AG04450 (cell line): ENCODE data around the gene SENP6. TPM values are rescaled to one million over a fixed set of nuclear protein-coding genes. Genes with fewer than 3 reads are reported as not detected.
"Not testable (repeated sequence)": the region's sequence is repeated elsewhere in the genome, so short reads cannot be mapped to it uniquely, and the experiment has no call there.

Source experiments
- CTCF ChIA-PET: fragments of 300-600, 350-600 bp; formaldehyde crosslinking; extraction: SDS; loops from one replicate; lab custom pipeline; 2022; ENCODE audit warnings: antibody characterized with exemption, inconsistent platforms; lab: Charles Lee
- POLR2A ChIA-PET: fragments of 350-600 bp; formaldehyde crosslinking; extraction: SDS; loops from one replicate; lab custom pipeline; 2021; ENCODE audit warnings: antibody characterized with exemption, inconsistent platforms; lab: Yijun Ruan, JAX
- DNase-seq: peaks from one replicate; pipeline ENCODE4 v3.0.0-alpha.2; 2011; ENCODE audit warnings: low read depth, low spot score
- H3K27ac ChIP-seq: one replicate; pipeline ENCODE4 v1.5.1; 2012; ENCODE audit warnings: low read depth, low read length, control low read depth
- H3K27me3 ChIP-seq: one replicate; pipeline ENCODE4 v1.6.0; 2012; ENCODE audit warnings: low read length; ENCODE audit not compliant: control insufficient read depth, insufficient read depth
- H3K4me3 ChIP-seq: 2 replicates; pipeline ENCODE4 v1.5.1; 2011; ENCODE audit warnings: mild to moderate bottlenecking, low read depth, low read length, control low read depth
- H3K9me3 ChIP-seq: 2 replicates; pipeline ENCODE4 v1.5.1; 2012; ENCODE audit warnings: low read length; ENCODE audit not compliant: control insufficient read depth, insufficient read depth
- polyA plus RNA-seq: library from polyadenylated mRNA; depleted of rRNA; stranded (reverse); fragments of >200 nt; gene quantifications from 2 replicates; pipeline ENCODE4 v1.2.3, GENCODE V29; 2011
- TF ChIP-seq, protein P1 (sequence below): IDR thresholded peaks from 2 replicates; pipeline ENCODE4 v1.5.1; 2011; ENCODE audit warnings: low read depth, low read length, control low read depth, inconsistent platforms

Gene SENP6
- polyA plus RNA-seq, 1 experiment = 55.8 TPM

GRCh38 chr6:75676377-75676776 lies 74.7 kb downstream of the SENP6 start:
- ChIA-PET CTCF (no interaction called here), POLR2A (no interaction called here)
- Histone ChIP-seq H3K27me3 (no peaks in the 10 kb centered on the region), H3K4me3 (no peak overlapping the region), H3K27ac (no peak overlapping the region), H3K9me3 (peaks cover under 1% of the 10 kb centered on the region; the same call in 1 of the 2 replicates)
- TF ChIP-seq, protein P1, sequence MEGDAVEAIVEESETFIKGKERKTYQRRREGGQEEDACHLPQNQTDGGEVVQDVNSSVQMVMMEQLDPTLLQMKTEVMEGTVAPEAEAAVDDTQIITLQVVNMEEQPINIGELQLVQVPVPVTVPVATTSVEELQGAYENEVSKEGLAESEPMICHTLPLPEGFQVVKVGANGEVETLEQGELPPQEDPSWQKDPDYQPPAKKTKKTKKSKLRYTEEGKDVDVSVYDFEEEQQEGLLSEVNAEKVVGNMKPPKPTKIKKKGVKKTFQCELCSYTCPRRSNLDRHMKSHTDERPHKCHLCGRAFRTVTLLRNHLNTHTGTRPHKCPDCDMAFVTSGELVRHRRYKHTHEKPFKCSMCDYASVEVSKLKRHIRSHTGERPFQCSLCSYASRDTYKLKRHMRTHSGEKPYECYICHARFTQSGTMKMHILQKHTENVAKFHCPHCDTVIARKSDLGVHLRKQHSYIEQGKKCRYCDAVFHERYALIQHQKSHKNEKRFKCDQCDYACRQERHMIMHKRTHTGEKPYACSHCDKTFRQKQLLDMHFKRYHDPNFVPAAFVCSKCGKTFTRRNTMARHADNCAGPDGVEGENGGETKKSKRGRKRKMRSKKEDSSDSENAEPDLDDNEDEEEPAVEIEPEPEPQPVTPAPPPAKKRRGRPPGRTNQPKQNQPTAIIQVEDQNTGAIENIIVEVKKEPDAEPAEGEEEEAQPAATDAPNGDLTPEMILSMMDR = no peak
- DNase-seq = no peak

DNA sequence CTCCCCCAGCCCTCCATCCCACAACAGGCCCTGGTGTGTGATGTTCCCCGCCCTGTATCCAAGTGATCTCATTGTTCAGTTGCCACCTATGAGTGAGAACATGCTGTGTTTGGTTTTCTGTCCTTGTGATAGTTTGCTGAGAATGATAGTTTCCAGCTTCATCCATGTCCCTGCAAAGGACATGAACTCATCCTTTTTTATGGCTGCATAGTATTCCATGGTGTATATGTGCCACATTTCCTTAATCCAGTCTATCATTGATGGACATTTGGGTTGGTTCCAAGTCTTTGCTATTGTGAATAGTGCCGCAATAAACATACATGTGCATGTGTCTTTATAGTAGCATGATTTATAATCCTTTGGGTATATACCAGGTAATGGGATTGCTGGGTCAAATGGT lies 80.9 kb downstream of the SENP6 start:
- H3K27me3 ChIP-seq, POLR2A ChIA-PET, H3K27ac ChIP-seq, CTCF ChIA-PET, H3K9me3 ChIP-seq, H3K4me3 ChIP-seq, DNase-seq: not testable (repeated sequence)

- H3K27me3 ChIP-seq, POLR2A ChIA-PET, H3K4me3 ChIP-seq, DNase-seq, H3K27ac ChIP-seq, H3K9me3 ChIP-seq, CTCF ChIA-PET: not testable (repeated sequence)
Measured at GRCh38 chr6:75683005-75683404, 81.3 kb downstream of the SENP6 start.

GRCh38 chr6:75687535-75687934 lies 85.9 kb downstream of the SENP6 start:
- H3K4me3 ChIP-seq, H3K27ac ChIP-seq, CTCF ChIA-PET, POLR2A ChIA-PET, DNase-seq, H3K9me3 ChIP-seq, H3K27me3 ChIP-seq: not testable (repeated sequence)

DNA sequence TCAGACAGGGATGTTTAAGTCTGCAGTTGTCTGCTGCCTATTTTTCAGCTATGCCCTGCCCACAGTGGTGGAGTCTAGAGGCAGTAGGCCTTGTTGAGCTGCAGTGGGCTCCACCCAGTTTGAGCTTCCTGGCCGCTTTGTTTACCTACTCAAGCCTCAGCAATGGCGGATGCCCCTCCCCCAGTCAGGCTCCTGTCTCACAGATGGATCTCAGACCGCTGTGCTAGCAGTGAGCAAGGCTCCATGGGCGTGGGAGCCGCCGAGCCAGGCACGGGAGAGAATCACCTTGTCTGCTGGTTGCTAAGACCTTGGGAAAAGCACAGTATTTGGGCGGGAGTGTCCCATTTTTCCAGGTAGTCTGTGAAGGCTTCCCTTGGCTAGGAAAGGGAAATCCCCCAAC lies 86.3 kb downstream of the SENP6 start:
- H3K4me3 ChIP-seq, CTCF ChIA-PET, H3K27me3 ChIP-seq, POLR2A ChIA-PET, H3K9me3 ChIP-seq, DNase-seq, H3K27ac ChIP-seq: not testable (repeated sequence)

DNA sequence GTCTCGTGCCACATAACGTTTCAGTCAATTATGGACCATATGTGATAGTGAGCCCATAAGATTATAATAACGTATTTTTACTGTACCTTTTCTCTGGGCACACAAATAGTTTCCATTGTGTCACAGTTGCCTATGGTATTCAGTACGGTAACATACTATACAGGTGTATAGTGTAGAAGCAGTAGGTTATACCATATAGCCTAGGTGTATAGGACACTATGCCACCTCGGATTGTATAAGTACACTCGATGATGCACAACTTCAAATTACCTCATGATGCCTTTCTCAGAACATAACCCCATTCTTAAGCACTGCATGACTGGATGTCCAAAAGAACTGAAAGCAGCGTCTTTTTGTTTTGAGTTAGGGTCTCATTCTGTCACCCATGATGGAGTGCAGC lies 87.9 kb downstream of the SENP6 start:
- TF ChIP-seq, protein P1 = no peak
- Histone ChIP-seq H3K27ac (no peak overlapping the region), H3K9me3 (no peaks in the 10 kb centered on the region), H3K4me3 (no peak overlapping the region), H3K27me3 (no peaks in the 10 kb centered on the region)
- ChIA-PET CTCF (no interaction called here), POLR2A (no interaction called here)
- no peak for DNase-seq

DNA sequence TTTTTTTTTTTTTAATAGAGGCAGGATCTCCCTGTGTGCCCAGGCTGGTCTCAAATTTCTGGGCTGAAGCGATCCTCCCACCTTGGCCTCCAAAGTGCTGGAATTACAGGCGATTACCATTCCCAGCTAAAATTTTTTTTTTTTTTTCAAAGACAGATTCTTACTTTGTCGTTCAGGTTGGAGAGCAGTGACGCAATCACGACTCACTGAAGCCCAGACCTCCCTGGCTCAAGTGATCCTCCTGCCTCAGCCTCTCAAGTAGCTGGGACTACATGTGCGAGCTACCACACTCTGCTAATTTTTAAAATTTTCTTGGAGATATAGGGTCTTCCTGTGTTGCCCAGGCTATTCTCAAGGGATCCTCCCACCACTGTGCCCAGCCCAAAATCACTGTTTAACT lies 89.3 kb downstream of the SENP6 start:
- no peaks in the 10 kb centered on the region for H3K9me3 ChIP-seq
- no peak for DNase-seq
- no peaks in the 10 kb centered on the region for H3K27me3 ChIP-seq
- ChIA-PET CTCF (interaction anchor here (0.9 kb wide), 1 partner anchor 11 kb away, joined by 3 read pairs; no protein-coding TSS in a partner anchor), POLR2A (interaction anchor here (0.7 kb wide), 1 partner anchor 152 kb away, joined by 6 read pairs; no protein-coding TSS in a partner anchor)
- H3K27ac ChIP-seq = no peak overlapping the region
- H3K4me3 ChIP-seq = no peak overlapping the region
- TF ChIP-seq, protein P1 = no peak
